SK-N-SH treated with all-trans-retinoic acid at 6 μM for 48 hours (cell line): ENCODE data around the gene EFNA4.

Experiments used
- ATAC-seq: fragments of 200-7000 bp; cut with Tn5 transposase; 3 replicates; pipeline ENCODE4 v1.9.1; 2020; ENCODE audit warnings: mild to moderate bottlenecking, moderate library complexity
- ARNTL ChIP-seq: fragments of 450-650 bp; formaldehyde crosslinking; IDR thresholded peaks from 2 replicates; pipeline ENCODE4 v1.5.0; 2020; ENCODE audit warnings: low read depth, mild to moderate bottlenecking, moderate library complexity, borderline replicate concordance
- BACH2 ChIP-seq: fragments of 250-450 bp; sonication (Bioruptor Pico); IDR thresholded peaks from 2 replicates; pipeline ENCODE4 v1.9.0; 2021; ENCODE audit warnings: mild to moderate bottlenecking, borderline replicate concordance
- CREB5 ChIP-seq: fragments of 250-450 bp; sonication (Bioruptor Pico); IDR thresholded peaks from 2 replicates; pipeline ENCODE4 v1.5.1; 2020; ENCODE audit warnings: low read depth, mild to moderate bottlenecking, moderate library complexity
- CSDC2 ChIP-seq: fragments of 250-450 bp; sonication (Bioruptor Pico); IDR thresholded peaks from 2 replicates; pipeline ENCODE4 v1.5.0; 2020; ENCODE audit warnings: mild to moderate bottlenecking, moderate library complexity
- CSRNP3 ChIP-seq: fragments of 250-450 bp; sonication (Bioruptor Pico); IDR thresholded peaks from 2 replicates; pipeline ENCODE4 v1.5.1; 2021; ENCODE audit warnings: mild to moderate bottlenecking, moderate library complexity
- GLIS3 ChIP-seq: fragments of 250-450 bp; sonication (Bioruptor Pico); IDR thresholded peaks from 2 replicates; pipeline ENCODE4 v1.5.0; 2020; ENCODE audit warnings: mild to moderate bottlenecking, moderate library complexity
- ISL1 ChIP-seq: fragments of 250-450 bp; sonication (Bioruptor Pico); IDR thresholded peaks from 2 replicates; pipeline ENCODE4 v2.1.2; 2022; ENCODE audit warnings: mild to moderate bottlenecking, moderate library complexity
- OSR1 ChIP-seq: fragments of 250-450 bp; sonication (Bioruptor Pico); IDR thresholded peaks from 2 replicates; pipeline ENCODE4 v1.8.0; 2022; ENCODE audit warnings: moderate library complexity, mild to moderate bottlenecking, inconsistent platforms
- POU6F1 ChIP-seq: fragments of 250-450 bp; sonication (Bioruptor Pico); IDR thresholded peaks from 2 replicates; pipeline ENCODE4 v1.8.0; 2021; ENCODE audit warnings: low read depth, mild to moderate bottlenecking, moderate library complexity, borderline replicate concordance
- RARB ChIP-seq: fragments of 250-450 bp; sonication (Bioruptor Pico); IDR thresholded peaks from 2 replicates; pipeline ENCODE4 v1.8.0; 2021; ENCODE audit warnings: mild to moderate bottlenecking, moderate library complexity
- TOX ChIP-seq: fragments of 250-450 bp; sonication (Bioruptor Pico); IDR thresholded peaks from 2 replicates; pipeline ENCODE4 v1.8.0; 2021; ENCODE audit warnings: mild to moderate bottlenecking, moderate library complexity, borderline replicate concordance
- TSHZ2 ChIP-seq: fragments of 250-450 bp; sonication (Bioruptor Pico); IDR thresholded peaks from 2 replicates; pipeline ENCODE4 v1.5.0; 2020; ENCODE audit warnings: mild to moderate bottlenecking, moderate library complexity
- ZC3H10 ChIP-seq: fragments of 250-450 bp; sonication (Bioruptor Pico); IDR thresholded peaks from 2 replicates; pipeline ENCODE4 v1.5.1; 2021; ENCODE audit warnings: mild to moderate bottlenecking, moderate library complexity
- ZFP3 ChIP-seq: fragments of 250-450 bp; sonication (Bioruptor Pico); IDR thresholded peaks from 2 replicates; pipeline ENCODE4 v1.5.0; 2020; ENCODE audit warnings: mild to moderate bottlenecking, moderate library complexity
- ZNF70 ChIP-seq: fragments of 450-650 bp; formaldehyde crosslinking; IDR thresholded peaks from 2 replicates; pipeline ENCODE4 v1.5.0; 2020; ENCODE audit warnings: mild to moderate bottlenecking, moderate library complexity
- ZNF8 ChIP-seq: fragments of 450-650 bp; formaldehyde crosslinking; IDR thresholded peaks from 2 replicates; pipeline ENCODE4 v1.5.0; 2020; ENCODE audit warnings: mild to moderate bottlenecking, moderate library complexity

EFNA4 gene

GRCh38 chr1:155057104-155057503, 6.4 kb upstream of the EFNA4 start:
- TF ChIP-seq ARNTL (no peak), CSRNP3 (CRISPR knock-in tag) (no peak), OSR1 (CRISPR knock-in tag) (no peak)
- ATAC-seq = no peak

- TF ChIP-seq RARB = no peak
- TF ChIP-seq CSDC2 (CRISPR knock-in tag) = no peak
- TF ChIP-seq ZNF8 (CRISPR knock-in tag) = no peak
- TF ChIP-seq BACH2 (CRISPR knock-in tag) = no peak
- TF ChIP-seq ISL1 (CRISPR knock-in tag) = no peak
- no peak for TF ChIP-seq ZC3H10
- no peak for TF ChIP-seq TSHZ2 (CRISPR knock-in tag)
- TF ChIP-seq CSRNP3 (CRISPR knock-in tag) = no peak
- no peak for TF ChIP-seq POU6F1 (CRISPR knock-in tag)
- TF ChIP-seq, all 23 proteins: peak for 0
- no peak for ATAC-seq
Measured at GRCh38 chr1:155057788-155058211, 5.7 kb upstream of the EFNA4 start.

- TF ChIP-seq TSHZ2 (CRISPR knock-in tag) (no peak), POU6F1 (CRISPR knock-in tag) (no peak), BACH2 (CRISPR knock-in tag) (no peak), GLIS3 (no peak), OSR1 (CRISPR knock-in tag) (no peak), ZFP3 (no peak), CREB5 (CRISPR knock-in tag) (no peak), TOX (CRISPR knock-in tag) (no peak), ARNTL (no peak), RARB (no peak), ZC3H10 (no peak), CSDC2 (CRISPR knock-in tag) (no peak), ZNF8 (CRISPR knock-in tag) (no peak), ZNF70 (CRISPR knock-in tag) (no peak), ISL1 (CRISPR knock-in tag) (no peak)
Measured at GRCh38 chr1:155060736-155061135, 2.8 kb upstream of the EFNA4 start.

More at GRCh38 chr1:155060736-155061135, 2.8 kb upstream of the EFNA4 start:
- ATAC-seq = no peak
